ENCODE data around the gene ADM5.
"Not testable (repeated sequence)": the region's sequence is repeated elsewhere in the genome, so short reads cannot be mapped to it uniquely, and the experiment has no call there.

The ADM5 gene

DNA sequence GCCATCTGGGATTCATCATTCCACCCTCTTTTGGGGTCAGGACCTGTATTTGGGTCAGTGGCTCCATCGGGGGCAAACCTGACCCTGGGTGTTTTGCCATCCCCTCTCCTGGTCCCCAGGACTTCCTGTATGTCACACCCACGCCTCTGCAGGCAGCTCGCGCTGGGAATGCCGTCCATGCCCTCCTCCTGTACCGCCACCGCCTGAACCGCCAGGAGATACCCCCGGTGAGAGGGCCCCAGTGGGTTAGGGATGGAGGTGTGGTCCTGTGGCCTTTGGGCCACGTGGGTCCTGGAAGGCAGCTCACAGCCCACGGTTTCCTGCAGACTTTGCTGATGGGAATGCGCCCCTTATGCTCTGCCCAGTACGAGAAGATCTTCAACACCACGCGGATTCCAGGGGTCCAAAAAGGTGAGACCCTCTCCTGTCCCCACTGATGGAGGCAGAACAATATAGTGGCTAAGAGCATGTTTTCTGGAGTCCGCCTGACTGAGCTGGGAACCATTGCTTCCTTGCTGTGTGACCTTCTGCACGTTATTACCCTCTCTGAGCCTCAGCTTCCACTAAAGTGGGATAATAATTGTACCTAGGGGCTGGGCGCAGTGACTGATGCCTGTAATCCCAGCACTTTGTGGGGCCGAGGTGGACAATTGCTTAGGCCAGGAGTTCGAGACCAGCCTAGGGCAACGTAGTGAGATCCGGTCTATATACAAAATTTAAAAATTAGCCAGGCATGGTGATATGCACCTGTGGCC lies 15.7 kb downstream of the ADM5 start:
- no peak for DNase-seq

DNA sequence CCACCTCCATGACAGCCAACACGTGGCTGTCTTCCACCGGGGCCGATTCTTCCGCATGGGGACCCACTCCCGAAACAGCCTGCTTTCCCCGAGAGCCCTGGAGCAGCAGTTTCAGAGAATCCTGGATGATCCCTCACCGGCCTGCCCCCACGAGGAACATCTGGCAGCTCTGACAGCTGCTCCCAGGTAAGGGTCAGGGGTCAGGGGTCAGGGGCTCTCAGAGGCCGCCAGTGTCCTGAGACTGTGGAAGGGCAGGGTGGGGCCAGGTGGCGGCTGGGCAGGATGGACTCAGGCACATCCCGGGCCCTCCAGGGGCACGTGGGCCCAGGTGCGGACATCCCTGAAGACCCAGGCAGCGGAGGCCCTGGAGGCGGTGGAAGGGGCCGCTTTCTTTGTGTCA lies 16.5 kb downstream of the ADM5 start:
- no peak for DNase-seq

DNA sequence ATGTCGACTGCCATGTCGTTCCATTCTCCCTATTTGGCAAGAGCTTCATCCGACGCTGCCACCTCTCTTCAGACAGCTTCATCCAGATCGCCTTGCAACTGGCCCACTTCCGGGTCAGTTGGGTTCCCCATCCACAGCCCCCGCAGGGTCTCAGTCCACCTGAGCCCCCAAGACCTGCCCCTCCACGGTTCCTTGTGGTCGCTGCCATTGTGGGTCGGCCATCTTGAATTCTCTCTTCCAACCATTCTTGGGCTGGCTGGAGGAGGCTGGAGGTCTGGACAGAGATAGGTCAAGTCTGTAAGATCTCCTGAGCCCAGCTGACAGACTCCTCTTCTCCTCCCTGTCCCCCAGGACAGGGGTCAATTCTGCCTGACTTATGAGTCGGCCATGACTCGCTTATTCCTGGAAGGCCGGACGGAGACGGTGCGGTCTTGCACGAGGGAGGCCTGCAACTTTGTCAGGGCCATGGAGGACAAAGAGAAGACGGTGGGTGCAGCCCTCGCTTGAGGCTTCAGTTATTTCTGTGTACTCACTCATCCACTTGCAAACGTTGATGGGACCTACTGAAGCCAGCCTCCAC lies 21.1 kb downstream of the ADM5 start:
- no peak for DNase-seq

DNA sequence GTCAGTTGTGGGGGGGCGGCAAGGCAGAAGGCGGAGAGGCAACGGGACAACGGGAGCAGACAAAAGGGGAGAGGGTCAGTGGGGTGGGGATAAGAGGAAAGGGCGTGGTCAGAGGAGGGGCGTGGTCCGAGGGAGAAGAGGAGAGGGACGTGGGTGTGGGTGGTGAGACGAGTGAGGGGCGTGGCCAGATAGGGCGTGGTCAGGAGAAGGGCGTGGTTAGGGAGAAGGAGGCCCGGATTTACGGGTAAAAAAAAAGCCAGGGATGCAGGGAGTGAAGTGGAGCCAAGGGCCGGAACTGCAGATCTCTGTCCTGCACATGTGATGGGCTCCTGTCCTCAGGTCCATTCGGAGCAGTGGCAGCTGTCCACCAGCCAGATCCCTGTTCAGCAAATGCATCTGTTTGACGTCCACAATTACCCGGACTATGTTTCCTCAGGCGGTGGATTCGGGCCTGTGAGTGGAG lies 23.0 kb downstream of the ADM5 start:
- DNase-seq, result no peak

DNA sequence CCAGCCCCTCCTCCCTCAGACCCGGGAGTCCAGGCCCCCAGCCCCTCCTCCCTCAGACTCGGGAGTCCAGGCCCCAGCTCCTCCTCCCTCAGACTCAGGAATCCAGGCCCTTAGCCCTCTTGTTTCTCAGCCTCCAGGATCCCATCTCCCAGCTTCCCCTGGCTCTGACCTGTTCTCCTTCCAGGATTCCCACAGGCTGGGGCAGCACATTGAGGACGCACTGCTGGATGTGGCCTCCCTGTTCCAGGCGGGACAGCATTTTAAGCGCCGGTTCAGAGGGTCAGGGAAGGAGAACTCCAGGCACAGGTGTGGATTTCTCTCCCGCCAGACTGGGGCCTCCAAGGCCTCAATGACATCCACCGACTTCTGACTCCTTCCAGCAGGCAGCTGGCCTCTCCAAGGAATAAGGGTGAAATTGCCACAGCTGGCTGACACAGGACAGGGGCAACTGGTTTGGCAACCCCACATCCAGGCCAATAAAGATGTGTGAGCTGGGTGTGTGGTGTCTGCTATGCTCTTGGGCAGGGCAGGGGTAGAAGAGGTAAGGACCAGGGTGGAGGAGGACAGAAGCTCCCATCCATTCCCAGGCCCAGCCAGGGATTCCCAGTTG lies 23.9 kb downstream of the ADM5 start:
- no peak for DNase-seq

DNA sequence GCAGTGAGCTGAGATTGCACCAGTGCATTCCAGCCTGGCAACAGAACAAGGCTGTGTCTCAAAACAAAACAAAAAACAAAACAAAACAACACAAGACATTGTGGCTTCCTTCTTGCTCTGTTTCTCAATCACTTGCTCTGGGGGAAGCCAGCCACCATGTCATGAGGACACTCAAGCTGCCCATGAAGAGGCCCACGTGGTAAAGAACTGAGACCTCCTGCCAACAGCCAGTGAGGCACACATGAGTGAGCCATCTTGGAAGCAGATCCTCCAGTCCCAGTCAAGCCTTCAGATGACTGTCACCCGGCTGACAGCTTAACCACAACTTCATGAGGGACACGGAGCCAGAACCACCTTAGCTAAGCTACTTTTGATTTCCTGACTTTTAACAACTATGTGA lies 26.8 kb downstream of the ADM5 start:
- DNase-seq, result no peak

DNA sequence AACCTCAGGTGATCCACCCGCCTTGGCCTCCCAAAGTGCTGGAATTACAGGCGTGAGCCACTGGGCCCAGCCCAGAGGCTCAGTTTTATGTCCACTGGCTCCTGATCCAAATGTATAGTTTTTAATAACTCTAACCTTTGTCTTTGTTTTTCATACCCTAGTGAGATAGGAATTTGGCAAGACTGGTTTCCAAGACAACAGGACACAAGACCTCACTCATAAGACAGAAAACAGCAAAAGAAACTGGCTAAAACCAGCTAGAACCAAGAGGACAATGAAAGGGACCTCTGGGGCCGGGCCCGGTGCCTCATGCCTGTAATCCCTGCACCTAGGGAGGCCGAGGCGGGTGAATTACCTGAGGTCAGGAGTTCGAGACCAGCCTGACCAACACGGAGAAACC lies 29.1 kb downstream of the ADM5 start:
- no peak for DNase-seq

DNA sequence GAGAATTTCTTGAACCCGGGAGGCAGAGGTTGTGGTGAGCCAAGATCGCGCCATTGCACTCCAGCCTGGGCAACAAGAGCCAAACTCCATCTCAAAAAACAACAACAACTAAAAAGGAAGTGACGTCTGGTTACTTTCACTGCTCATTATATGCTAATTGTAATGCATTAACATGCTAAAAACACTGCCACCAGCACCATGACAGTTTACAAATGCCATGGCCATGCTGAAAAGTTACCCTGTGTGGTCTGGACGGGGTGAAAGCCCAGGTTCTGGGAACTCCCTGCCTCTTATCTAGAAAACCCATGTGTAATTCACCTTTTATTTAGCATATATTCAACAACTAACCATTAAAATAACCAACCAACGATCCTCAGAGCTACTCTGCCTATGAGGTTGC lies 29.6 kb downstream of the ADM5 start:
- DNase-seq, result no peak

DNA sequence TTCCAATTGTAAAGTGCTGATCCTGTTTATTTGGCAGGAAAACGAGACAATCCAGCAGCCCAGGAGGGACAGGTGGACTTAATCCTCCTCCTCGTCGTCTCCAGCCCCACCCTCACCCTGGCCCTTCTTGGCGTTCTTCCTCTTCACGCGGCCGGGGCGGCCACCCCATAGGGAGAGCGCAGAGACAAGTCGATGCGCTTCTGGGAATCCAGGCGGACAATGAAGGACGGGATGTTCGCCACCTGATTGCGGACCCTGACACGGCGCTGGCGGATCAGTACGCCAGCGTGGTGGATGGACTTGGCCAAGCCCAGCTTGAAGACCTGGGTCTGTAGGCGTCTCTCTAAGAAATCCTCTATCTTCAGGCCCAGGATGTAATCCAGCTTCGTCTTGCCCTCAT lies 30.0 kb downstream of the ADM5 start:
- DNase-seq, result not testable (repeated sequence)

DNA sequence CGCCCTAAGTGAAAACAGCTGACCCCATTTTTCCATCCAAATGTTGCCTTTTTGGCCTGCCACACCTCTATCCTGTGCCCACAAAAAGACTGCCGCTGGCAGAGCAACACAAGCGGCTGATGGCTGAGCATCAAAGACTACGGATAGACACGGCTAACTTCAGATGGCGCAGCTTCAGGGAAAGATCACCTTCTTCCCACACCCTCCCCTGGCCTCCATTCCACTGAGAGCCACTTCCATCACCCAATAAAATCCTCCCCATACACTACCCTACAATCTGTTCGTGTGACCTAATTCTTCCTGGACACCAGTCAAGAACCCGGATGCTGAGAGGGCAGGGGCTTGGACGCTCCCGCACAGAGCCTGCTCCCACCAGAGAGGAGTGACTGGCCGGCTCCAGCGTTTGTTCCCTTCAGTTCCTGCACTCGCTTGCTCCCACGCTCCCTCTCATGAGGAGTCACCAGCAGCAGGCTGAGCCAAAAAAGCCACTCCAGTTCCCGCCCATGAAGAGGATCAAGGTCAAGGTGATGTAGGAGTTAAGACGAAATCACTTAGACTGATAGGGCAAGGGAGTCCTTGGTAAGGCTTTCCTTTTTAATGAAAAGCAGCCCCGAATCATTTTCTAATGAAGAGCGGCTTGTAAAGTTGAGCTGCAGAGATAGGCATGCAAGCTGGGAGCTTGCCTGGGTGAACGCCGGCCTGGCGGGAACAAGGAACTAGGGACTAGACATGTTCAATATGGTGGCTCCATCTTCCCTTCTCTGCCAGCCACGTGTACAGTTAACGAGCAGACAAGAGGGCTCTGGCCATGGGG lies 38.0 kb downstream of the ADM5 start:
- DNase-seq, result no peak

DNA sequence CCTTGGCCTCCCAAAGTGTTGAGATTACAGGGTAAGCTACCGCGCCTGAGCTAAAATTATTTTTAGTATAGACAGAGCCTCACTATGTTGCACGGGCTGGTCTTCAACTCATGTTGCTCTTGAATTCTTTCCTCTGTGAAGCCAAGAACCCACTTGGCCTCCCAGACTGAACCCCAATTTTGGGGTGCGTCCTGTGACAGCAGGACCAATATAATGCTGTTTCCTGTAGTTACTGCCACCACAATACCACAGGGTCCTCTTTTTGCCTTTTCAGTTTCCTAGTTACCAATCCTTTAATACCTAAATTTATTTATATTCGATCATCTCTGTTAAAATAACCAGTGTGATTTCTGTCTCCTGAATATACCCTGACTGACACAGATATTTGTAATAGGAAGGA lies 40.8 kb downstream of the ADM5 start:
- no peak for DNase-seq

DNA sequence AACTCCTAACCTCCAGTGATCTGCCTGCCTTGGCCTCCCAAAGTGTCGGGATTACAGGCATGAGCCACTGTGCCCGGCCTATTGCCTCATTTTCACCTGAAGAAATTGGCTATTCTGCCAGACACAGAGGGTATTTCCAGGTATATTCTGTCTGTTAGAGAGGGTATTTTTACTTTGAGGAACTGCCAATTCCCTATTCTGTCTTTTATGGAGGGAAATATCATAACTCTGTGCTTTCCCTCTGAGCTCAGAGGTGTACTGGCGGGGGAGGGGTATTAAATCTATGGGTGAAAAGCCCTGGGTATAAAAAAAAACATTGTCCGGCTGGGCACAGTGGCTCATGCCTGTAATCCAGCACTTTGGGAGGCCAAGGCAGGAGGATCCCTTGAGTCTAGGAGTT lies 48.9 kb downstream of the ADM5 start:
- DNase-seq, result no peak

DNA sequence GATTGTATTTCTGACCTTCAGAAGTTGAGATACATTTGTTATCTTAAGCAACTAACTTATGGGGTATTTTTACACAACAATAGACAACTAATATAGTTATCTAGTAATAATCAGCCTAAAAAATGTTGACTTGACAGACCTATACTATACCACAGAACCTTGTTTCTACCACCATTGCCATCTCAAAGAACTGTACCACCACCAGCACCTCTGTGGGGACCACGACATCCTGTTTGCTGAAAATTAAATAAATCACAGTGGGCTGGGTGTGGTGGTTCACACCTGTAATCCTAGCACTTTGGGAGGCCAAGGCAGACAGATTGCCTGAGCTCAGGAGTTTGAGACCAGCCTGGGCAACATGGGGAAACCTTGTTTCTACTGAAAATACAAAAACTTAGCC lies 49.7 kb downstream of the ADM5 start:
- DNase-seq, result no peak

DNA sequence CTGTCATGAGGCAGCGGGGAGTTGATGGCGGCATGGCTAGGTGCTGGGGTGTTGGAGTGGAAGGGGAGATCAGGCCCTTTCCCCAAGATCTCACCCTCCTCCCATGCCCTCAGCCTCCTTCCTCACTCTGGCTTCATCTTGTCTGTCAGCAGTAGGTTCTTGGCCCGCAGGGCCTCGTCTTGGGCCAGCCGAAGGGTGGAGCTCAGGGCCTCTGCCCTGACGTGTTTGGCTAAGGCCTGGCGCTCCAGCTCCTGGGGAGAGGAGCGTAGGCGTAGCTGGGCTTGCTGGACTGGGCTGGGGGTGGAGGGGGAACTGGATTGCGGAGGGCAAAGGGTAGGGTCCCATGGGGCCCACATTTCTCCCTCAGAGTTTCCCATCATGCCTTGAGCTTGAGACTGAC lies 50.5 kb downstream of the ADM5 start:
- DNase-seq, result no peak
